Testis (tissue), 3 donors: ENCODE results near the gene LMO2. TPM values are rescaled to one million over a fixed set of nuclear protein-coding genes. Genes with fewer than 3 reads are reported as not detected.
"Not testable (repeated sequence)": the region's sequence is repeated elsewhere in the genome, so short reads cannot be mapped to it uniquely, and the experiment has no call there.

ENCODE experiments used
- DNase-seq: peaks from one replicate; pipeline ENCODE4 v3.0.0-alpha.2; 2019
- H3K27ac ChIP-seq, 2 donors: fragments of 200-600 bp; sonication (generic); one replicate each; pipeline ENCODE4 v1.5.1; 2019
- H3K27me3 ChIP-seq: fragments of 200-600 bp; sonication (generic); one replicate; pipeline ENCODE4 v1.5.1; 2019
- H3K36me3 ChIP-seq: fragments of 200-600 bp; sonication (generic); one replicate; pipeline ENCODE4 v1.5.1; 2017; ENCODE audit warnings: low read depth; ENCODE audit errors: missing control alignments
- H3K4me1 ChIP-seq: fragments of 200-600 bp; sonication (generic); one replicate; pipeline ENCODE4 v1.5.1; 2019
- H3K4me3 ChIP-seq, 2 donors: fragments of 200-600 bp; sonication (generic); one replicate each; pipeline ENCODE4 v1.5.1; 2017 to 2019
- H3K9me3 ChIP-seq: fragments of 200-600 bp; sonication (generic); one replicate; pipeline ENCODE4 v1.5.1; 2017
- CTCF ChIP-seq, 3 experiments: fragments of 450-650 bp in 2 of 3; fragments of 200-600 bp in 1 of 3; sonication (generic) in 1 of 3; IDR thresholded peaks; one replicate each; pipeline ENCODE4 v1.5.1; 2016 to 2019; ENCODE audit warnings: antibody characterized with exemption in 3 of 3, mild to moderate bottlenecking in 2 of 3, moderate library complexity in 1 of 3
- POLR2A ChIP-seq: fragments of 450-650 bp; IDR thresholded peaks from one replicate; pipeline ENCODE4 v1.6.1; 2017; ENCODE audit warnings: antibody characterized with exemption, mild to moderate bottlenecking, moderate library complexity
- WGBS, 2 donors: methylation state at CpG; one replicate each; pipeline ENCODE4 v1.1.5; 2018; 5-methylcytosine and 5-hydroxymethylcytosine counted together
- intact Hi-C: fragments of 100-400 bp; cut with DNase I; formaldehyde crosslinking; loops from one replicate; pipeline ENCODE4 v1.15.1; 2023; ENCODE audit warnings: low total_unique reads
- polyA plus RNA-seq: library from polyadenylated mRNA; stranded (reverse); fragments of 350-450 nt; fragmentation: Illumina TruSeq; extraction: RNeasy Lipid Tissue Mini Kit (QIAGEN cat#74804); gene quantifications from one replicate; pipeline ENCODE4 v1.2.3, GENCODE V29; 2014; ENCODE audit warnings: low read depth, low replicate concordance; ENCODE audit not compliant: insufficient read depth
- total RNA-seq, 2 donors: library from RNA; depleted of rRNA; stranded (reverse); fragments of >200 nt; gene quantifications; one replicate each; pipeline ENCODE4 v1.2.3, GENCODE V29; 2016

The LMO2 gene
- total and polyA plus RNA-seq, 3 donors from 2014 or later = 6.5 to 18.3 (median 8.1) TPM

GRCh38 chr11:33924341-33924740 lies 32.5 kb upstream of the LMO2 start:
- intact Hi-C loops = no loop called here
- 93 to 94% methylated on average over 5 of the region's 5 CpGs for WGBS, 2 donors

GRCh38 chr11:33923626-33924025 lies 31.8 kb upstream of the LMO2 start:
- WGBS, 2 donors = 93 to 99% methylated on average over 2 of the region's 2 CpGs
- Histone ChIP-seq H3K36me3 (no peaks in the 10 kb centered on the region), H3K27ac (no peak overlapping the region), H3K4me1 (no peaks in the 10 kb centered on the region), H3K9me3 (no peaks in the 10 kb centered on the region), H3K27me3 (no peaks in the 10 kb centered on the region), H3K4me3 (no peak overlapping the region)
- DNase-seq = no peak
- intact Hi-C loops = no loop called here
- TF ChIP-seq POLR2A (no peak), CTCF (IDR thresholded peaks at IDR 0.05) (no peak)

More at GRCh38 chr11:33924341-33924740, 32.5 kb upstream of the LMO2 start:
- DNase-seq = no peak
- TF ChIP-seq POLR2A (no peak), CTCF (IDR thresholded peaks at IDR 0.05) (no peak)
- Histone ChIP-seq H3K9me3 (no peaks in the 10 kb centered on the region), H3K36me3 (no peaks in the 10 kb centered on the region), H3K27ac (no peak overlapping the region), H3K27me3 (no peaks in the 10 kb centered on the region), H3K4me3 (no peak overlapping the region), H3K4me1 (no peaks in the 10 kb centered on the region)

GRCh38 chr11:33920838-33921613 lies 29.1 kb upstream of the LMO2 start:
- Histone ChIP-seq H3K36me3 (no peaks in the 10 kb centered on the region), H3K9me3 (no peaks in the 10 kb centered on the region), H3K4me3 (no peak overlapping the region), H3K27ac (no peak overlapping the region), H3K27me3 (no peaks in the 10 kb centered on the region), H3K4me1 (no peaks in the 10 kb centered on the region)
- intact Hi-C loops = no loop called here
- 63 to 73% methylated on average over 8 of the region's 8 CpGs for WGBS, 2 donors
- TF ChIP-seq CTCF (IDR thresholded peaks at IDR 0.05) (no peak), POLR2A (no peak)
- DNase-seq = no peak

- H3K9me3 ChIP-seq = no peaks in the 10 kb centered on the region
- H3K27ac ChIP-seq = no peak overlapping the region
- no peaks in the 10 kb centered on the region for H3K27me3 ChIP-seq
- intact Hi-C loops = no loop called here
- no peak for DNase-seq
- WGBS, 2 donors = 79 to 94% methylated on average over 1 of the region's 1 CpG
- no peaks in the 10 kb centered on the region for H3K4me1 ChIP-seq
- TF ChIP-seq CTCF (IDR thresholded peaks at IDR 0.05) (no peak), POLR2A (no peak)
- H3K36me3 ChIP-seq = no peaks in the 10 kb centered on the region
- H3K4me3 ChIP-seq = no peak overlapping the region
These were observed 27.8 kb upstream of the LMO2 start for GRCh38 chr11:33919645-33920044.

GRCh38 chr11:33917402-33917801 lies 25.5 kb upstream of the LMO2 start:
- H3K4me3 ChIP-seq, H3K36me3 ChIP-seq, H3K9me3 ChIP-seq, H3K27ac ChIP-seq, H3K4me1 ChIP-seq, DNase-seq, intact Hi-C loops, H3K27me3 ChIP-seq: not testable (repeated sequence)
- WGBS, 2 donors = 79 to 91% methylated on average over 1 of the region's 1 CpG
